Transverse colon (tissue), 4 donors: ENCODE measurements around the gene TAP1. TPM values are rescaled to one million over a fixed set of nuclear protein-coding genes. Genes with fewer than 3 reads are reported as not detected.

Experiments used
- DNase-seq: peaks from one replicate; pipeline ENCODE4 v3.0.0-alpha.2; 2019
- H3K27ac ChIP-seq, 4 donors: fragments of 200-600 bp; sonication (generic); 2 replicates each; pipeline ENCODE4 v1.5.1; 2016 to 2018; ENCODE audit warnings: inconsistent platforms in 4 of 4
- H3K27me3 ChIP-seq: fragments of 200-600 bp; sonication (generic); 2 replicates; pipeline ENCODE4 v1.5.1; 2017; ENCODE audit warnings: inconsistent platforms
- H3K36me3 ChIP-seq, 4 donors: fragments of 200-600 bp; sonication (generic); 2 replicates each; pipeline ENCODE4 v1.5.1; 2017 to 2019; ENCODE audit warnings: inconsistent platforms in 4 of 4
- H3K4me1 ChIP-seq, 4 donors: fragments of 200-600 bp; sonication (generic); 2 replicates each; pipeline ENCODE4 v1.5.1; 2017 to 2020; ENCODE audit warnings: inconsistent platforms in 4 of 4
- H3K4me3 ChIP-seq, 4 donors: fragments of 200-600 bp; sonication (generic); 1 replicate in 1 of 4; 2 replicates in 3 of 4; pipeline versions ENCODE4 v1.5.1 to v1.6.1; 2017 to 2019; ENCODE audit warnings: inconsistent platforms in 4 of 4
- H3K9me3 ChIP-seq, 2 donors: fragments of 200-600 bp; sonication (generic); 2 replicates each; pipeline ENCODE4 v1.5.1; 2017 to 2019; ENCODE audit warnings: inconsistent platforms in 2 of 2
- CTCF ChIP-seq, 5 experiments: fragments of 200-600 bp in 3 of 5; fragments of 450-650 bp in 2 of 5; sonication (generic) in 3 of 5; IDR thresholded peaks; 1 replicate in 2 of 5; 2 replicates in 3 of 5; pipeline ENCODE4 v1.5.1; 2016 to 2017; ENCODE audit warnings: antibody characterized with exemption in 5 of 5, inconsistent platforms in 3 of 5, mild to moderate bottlenecking in 2 of 5, moderate library complexity in 1 of 5
- EP300 ChIP-seq: sonication (generic); formaldehyde crosslinking; IDR thresholded peaks from one replicate; pipeline ENCODE4 v1.6.1; 2017; ENCODE audit warnings: antibody characterized with exemption, low read depth
- POLR2A ChIP-seq: fragments of 450-650 bp; IDR thresholded peaks from one replicate; pipeline ENCODE4 v1.6.1; 2016; ENCODE audit warnings: antibody characterized with exemption, mild to moderate bottlenecking, moderate library complexity
- POLR2AphosphoS5 ChIP-seq, 3 donors: sonication (generic); formaldehyde crosslinking; IDR thresholded peaks; one replicate each; pipeline ENCODE4 v1.6.1; 2016; ENCODE audit warnings: antibody characterized with exemption in 3 of 3
- WGBS, 2 donors: methylation state at CpG; one replicate each; pipeline ENCODE4 v1.1.5; 2018; ENCODE audit warnings: low coverage in 1 of 2; 5-methylcytosine and 5-hydroxymethylcytosine counted together
- in situ Hi-C, 4 donors: fragments of 200-750 bp; cut with MboI; loops; one replicate each; pipeline versions ENCODE4 v1.15.0 to v1.15.1; 2017; ENCODE audit warnings: low sequenced_read_pairs in 3 of 4, low pct_ligation_motif_present in 1 of 4, low pct_unique_long_range_greater_than_20kb in 1 of 4
- intact Hi-C: fragments of 100-400 bp; cut with DNase I; formaldehyde crosslinking; loops from one replicate; pipeline ENCODE4 v1.15.1; 2023; ENCODE audit warnings: low total_unique reads
- total RNA-seq, 4 donors: library from RNA; depleted of rRNA; stranded (reverse); fragments of >200 nt; gene quantifications; one replicate each; pipeline ENCODE4 v1.1.0, GENCODE V29; 2016

TAP1 gene
- total RNA-seq, 4 donors from 2014 or later, result 63.2 to 87.9 (median 75.3) TPM

- Histone ChIP-seq H3K27me3 (no peaks in the 10 kb centered on the region), H3K27ac (no peak overlapping the region), H3K4me3 (no peak overlapping the region), H3K36me3 (peaks cover 0 to 47% (median 2%) of the 10 kb centered on the region in 4 donors), H3K9me3 (no peaks in the 10 kb centered on the region), H3K4me1 (peaks cover 0 to 4% (median 3%) of the 10 kb centered on the region in 4 donors)
- TF ChIP-seq POLR2AphosphoS5 (IDR thresholded peaks at IDR 0.05), result no peak
- TF ChIP-seq CTCF (IDR thresholded peaks at IDR 0.05), result no peak
- TF ChIP-seq POLR2A, result no peak
- DNase-seq, result no peak
- WGBS, 2 donors, result 84 to 85% methylated on average over 5 to 13 of the region's 13 CpGs
- intact Hi-C loops, result loop anchor here (5.0 kb wide), 1 partner anchor 35 kb away; no protein-coding TSS in a partner anchor
- in situ Hi-C loops, result loop anchor here in 1 of 4 donors (5.0 kb wide), 1 partner anchor 40 kb away; no protein-coding TSS in a partner anchor
Measured at GRCh38 chr6:32832535-32832934, 21.0 kb downstream of the TAP1 start.

- Histone ChIP-seq H3K9me3 (no peaks in the 10 kb centered on the region), H3K36me3 (peaks cover 0 to 47% (median 2%) of the 10 kb centered on the region in 4 donors), H3K4me1 (peaks cover 0 to 4% (median 1%) of the 10 kb centered on the region in 4 donors), H3K27me3 (no peaks in the 10 kb centered on the region), H3K27ac (no peak overlapping the region), H3K4me3 (no peak overlapping the region)
- no peak for DNase-seq
- WGBS, 2 donors, result 80 to 85% methylated on average over 5 of the region's 5 CpGs
- TF ChIP-seq CTCF (IDR thresholded peaks at IDR 0.05) (no peak), POLR2AphosphoS5 (IDR thresholded peaks at IDR 0.05) (no peak), EP300 (no peak), POLR2A (no peak)
- intact Hi-C loops (loop anchor here (5.0 kb wide), 1 partner anchor 36 kb away; no protein-coding TSS in a partner anchor), in situ Hi-C loops (loop anchor here in 1 of 4 donors (5.0 kb wide), 1 partner anchor 41 kb away; no protein-coding TSS in a partner anchor)
Measured at GRCh38 chr6:32830936-32831335, 22.6 kb downstream of the TAP1 start.

- Histone ChIP-seq H3K4me1 (peaks cover 0 to 7% (median 2%) of the 10 kb centered on the region in 4 donors), H3K9me3 (no peaks in the 10 kb centered on the region), H3K27me3 (no peaks in the 10 kb centered on the region), H3K36me3 (peaks cover 0 to 41% (median 2%) of the 10 kb centered on the region in 4 donors), H3K27ac (no peak overlapping the region), H3K4me3 (no peak overlapping the region)
- no peak for DNase-seq
- no peak for TF ChIP-seq POLR2AphosphoS5 (IDR thresholded peaks at IDR 0.05)
- TF ChIP-seq EP300, result no peak
- no peak for TF ChIP-seq CTCF (IDR thresholded peaks at IDR 0.05)
- no peak for TF ChIP-seq POLR2A
- WGBS, 2 donors, result 98% methylated on average over 5 of the region's 5 CpGs; no CpG with 5 or more reads in 1 of the 2 donors
- in situ Hi-C loops (loop anchor here in 1 of 4 donors (5.0 kb wide), 1 partner anchor 42 kb away; no protein-coding TSS in a partner anchor), intact Hi-C loops (loop anchor here (5.0 kb wide), 1 partner anchor 37 kb away; no protein-coding TSS in a partner anchor)
Measured at GRCh38 chr6:32830017-32830416, 23.5 kb downstream of the TAP1 start.

- intact Hi-C loops (no loop called here), in situ Hi-C loops (no loop called here)
- H3K9me3 ChIP-seq, result no peaks in the 10 kb centered on the region
- H3K36me3 ChIP-seq, result peaks cover 0 to 36% (median 2%) of the 10 kb centered on the region in 4 donors
- no peak for TF ChIP-seq POLR2A
- TF ChIP-seq CTCF (IDR thresholded peaks at IDR 0.05), result no peak
- no peak for TF ChIP-seq EP300
- TF ChIP-seq POLR2AphosphoS5 (IDR thresholded peaks at IDR 0.05), result no peak
- H3K4me3 ChIP-seq, result no peak overlapping the region
- H3K27ac ChIP-seq, result no peak overlapping the region
- DNase-seq, result no peak
- H3K4me1 ChIP-seq, result peaks cover 0 to 7% (median 2%) of the 10 kb centered on the region in 4 donors
- H3K27me3 ChIP-seq, result no peaks in the 10 kb centered on the region
- WGBS, 2 donors, result 73 to 80% methylated on average over 5 to 7 of the region's 7 CpGs
Measured at GRCh38 chr6:32829495-32829894, 24.0 kb downstream of the TAP1 start.
